ENCODE results near the gene GPR152. TPM values are rescaled to one million over a fixed set of nuclear protein-coding genes. Genes with fewer than 3 reads are reported as not detected.

Gene GPR152
- polyA plus RNA-seq, 2 of the 4 experiments (the other 2 are of a cell fraction): not detected

- TF ChIP-seq REST (IDR thresholded peaks at IDR 0.05) (no peak; the same call in 1 of the 2 replicates), POLR2A (IDR thresholded peaks at IDR 0.05; ENCODE audit: low read length) (peak; percentile 78), E2F6 (IDR thresholded peaks at IDR 0.05; ENCODE audit: borderline replicate concordance, low read depth) (peak; percentile 68; the same call in 1 of the 2 replicates), FOSL2 (IDR thresholded peaks at IDR 0.05) (no peak), FOSL2 (CRISPR knock-in tag; IDR thresholded peaks at IDR 0.05) (no peak), SMC3 (IDR thresholded peaks at IDR 0.05) (peak; percentile 58), HMGXB4 (CRISPR knock-in tag; IDR thresholded peaks at IDR 0.05; ENCODE audit: borderline replicate concordance) (no peak), HOXA7 (CRISPR knock-in tag; IDR thresholded peaks at IDR 0.05) (no peak), FOSB (CRISPR knock-in tag; IDR thresholded peaks at IDR 0.05) (no peak), EHF (CRISPR knock-in tag; IDR thresholded peaks at IDR 0.05) (no peak), HDAC2 (IDR thresholded peaks at IDR 0.05) (no peak), EP300 (IDR thresholded peaks at IDR 0.05) (no peak), POLR2AphosphoS2 (conservative IDR thresholded peaks at IDR 0.05; ENCODE audit: low read length) (no peak), RAD21 (conservative IDR thresholded peaks at IDR 0.05 in 1 of 2, IDR thresholded peaks at IDR 0.05 in 1 of 2) (peak; percentile 12 to 63; a peak in 4 of 5 replicates), MYC (IDR thresholded peaks at IDR 0.05; ENCODE audit: borderline replicate concordance, low read length) (no peak; the same call in 1 of the 2 replicates), ZC3H11A (IDR thresholded peaks at IDR 0.05) (no peak), CTCF (IDR thresholded peaks at IDR 0.05) (peak; percentile 75), SREBF2 (IDR thresholded peaks at IDR 0.05) (no peak), CBX8 (IDR thresholded peaks at IDR 0.05) (no peak), HOXB5 (CRISPR knock-in tag; IDR thresholded peaks at IDR 0.05) (0 out of 2 replicates have a peak, but pooled peaks have one; percentile 34), EHMT2 (IDR thresholded peaks at IDR 0.05; ENCODE audit: low read depth) (no peak), ELK1 (IDR thresholded peaks at IDR 0.05; ENCODE audit: low read depth, low read length) (no peak), HES2 (IDR thresholded peaks at IDR 0.05) (no peak), HOXB13 (CRISPR knock-in tag; IDR thresholded peaks at IDR 0.05; ENCODE audit: low read depth) (no peak)
Observed at GRCh38 chr11:67401495-67402191, 50.9 kb downstream of the GPR152 start, which contains the start of gene PPP1CA (continued).

Data from A549 (cell line).